ENCODE results near the gene ZNF408. TPM values are rescaled to one million over a fixed set of nuclear protein-coding genes. Genes with fewer than 3 reads are reported as not detected.
A peak's percentile ranks its signal among the peaks of the same experiment; 100 is the strongest.

The ZNF408 gene
- total and polyA plus RNA-seq, 2 experiments from 2014 or later = 7.8 to 10.7 TPM

GRCh38 chr11:46673713-46674462 lies 26.9 kb upstream of the ZNF408 start:
- peak overlapping the region; percentile 92 for H3K27ac ChIP-seq
- H3K4me2 ChIP-seq = no peak overlapping the region
- no peaks in the 10 kb centered on the region for H3K9me3 ChIP-seq (ENCODE audit: low read depth)
- H3K79me2 ChIP-seq = no peaks in the 10 kb centered on the region
- H3K36me3 ChIP-seq (replicated peaks; ENCODE audit: insufficient read depth, low read depth) = peaks cover 5% of the 10 kb centered on the region
- no peaks in the 10 kb centered on the region for H4K20me1 ChIP-seq (ENCODE audit: insufficient read depth, poor library complexity, severe bottlenecking)
- no peak overlapping the region for H2AFZ ChIP-seq
- no peak for DNase-seq (ENCODE audit: low spot score)
- TF ChIP-seq CTCF (IDR thresholded peaks at IDR 0.05; ENCODE audit: poor library complexity) (no peak), EZH2phosphoT487 (IDR thresholded peaks at IDR 0.05; ENCODE audit: low read depth, severe bottlenecking, unreplicated experiment) (no peak), EZH2 (IDR thresholded peaks at IDR 0.05; ENCODE audit: borderline replicate concordance) (no peak)
- no peaks in the 10 kb centered on the region for H3K27me3 ChIP-seq
- H3K9me2 ChIP-seq (replicated peaks; ENCODE audit: insufficient read depth) = no peaks in the 10 kb centered on the region
- WGBS (ENCODE audit: low lambda C conversion rate, missing lambda C conversion rate) = 80% methylated on average over 6 of the region's 6 CpGs
- H3K4me3 ChIP-seq = no peak overlapping the region
- peaks cover 23% of the 10 kb centered on the region for H3K4me1 ChIP-seq (ENCODE audit: insufficient read depth)

GRCh38 chr11:46674463-46675287 lies 26.2 kb upstream of the ZNF408 start:
- Histone ChIP-seq H3K4me1 (ENCODE audit: insufficient read depth) (peaks cover 23% of the 10 kb centered on the region), H3K4me3 (no peak overlapping the region), H3K27me3 (no peaks in the 10 kb centered on the region), H4K20me1 (ENCODE audit: insufficient read depth, poor library complexity, severe bottlenecking) (no peaks in the 10 kb centered on the region), H3K27ac (peak overlapping the region; percentile 92), H3K9me2 (replicated peaks; ENCODE audit: insufficient read depth) (no peaks in the 10 kb centered on the region), H3K79me2 (no peaks in the 10 kb centered on the region), H3K9me3 (ENCODE audit: low read depth) (no peaks in the 10 kb centered on the region), H2AFZ (no peak overlapping the region), H3K36me3 (replicated peaks; ENCODE audit: insufficient read depth, low read depth) (peaks cover 5% of the 10 kb centered on the region), H3K4me2 (peak overlapping the region; percentile 52)
- WGBS (ENCODE audit: low lambda C conversion rate, missing lambda C conversion rate) = 28% methylated on average over 12 of the region's 12 CpGs
- no peak for TF ChIP-seq CTCF (IDR thresholded peaks at IDR 0.05; ENCODE audit: poor library complexity)
- no peak for TF ChIP-seq EZH2phosphoT487 (IDR thresholded peaks at IDR 0.05; ENCODE audit: low read depth, severe bottlenecking, unreplicated experiment)
- no peak for TF ChIP-seq EZH2 (IDR thresholded peaks at IDR 0.05; ENCODE audit: borderline replicate concordance)
- DNase-seq (ENCODE audit: low spot score) = peak; percentile 64

- Histone ChIP-seq H3K4me3 (no peak overlapping the region), H3K27ac (peak overlapping the region; percentile 92), H3K36me3 (replicated peaks; ENCODE audit: insufficient read depth, low read depth) (peaks cover 5% of the 10 kb centered on the region), H3K9me3 (ENCODE audit: low read depth) (no peaks in the 10 kb centered on the region), H2AFZ (no peak overlapping the region), H4K20me1 (ENCODE audit: insufficient read depth, poor library complexity, severe bottlenecking) (no peaks in the 10 kb centered on the region), H3K4me2 (peak overlapping the region; percentile 52), H3K79me2 (no peaks in the 10 kb centered on the region), H3K4me1 (ENCODE audit: insufficient read depth) (peaks cover 23% of the 10 kb centered on the region), H3K9me2 (replicated peaks; ENCODE audit: insufficient read depth) (no peaks in the 10 kb centered on the region), H3K27me3 (no peaks in the 10 kb centered on the region)
- DNase-seq (ENCODE audit: low spot score) = peak; percentile 59
- no peak for TF ChIP-seq CTCF (IDR thresholded peaks at IDR 0.05; ENCODE audit: poor library complexity)
- TF ChIP-seq EZH2phosphoT487 (IDR thresholded peaks at IDR 0.05; ENCODE audit: low read depth, severe bottlenecking, unreplicated experiment) = no peak
- TF ChIP-seq EZH2 (IDR thresholded peaks at IDR 0.05; ENCODE audit: borderline replicate concordance) = no peak
- 43% methylated on average over 4 of the region's 4 CpGs for WGBS (ENCODE audit: low lambda C conversion rate, missing lambda C conversion rate)
These were observed 25.5 kb upstream of the ZNF408 start for GRCh38 chr11:46675288-46675851.
